HG02852 (cell line): ENCODE results near the gene KXD1.
"Not testable (repeated sequence)": the region's sequence is repeated elsewhere in the genome, so short reads cannot be mapped to it uniquely, and the experiment has no call there.

Experiments used
- ATAC-seq: cut with Tn5 transposase; IDR thresholded peaks from one replicate; pipeline ENCODE4 v1.9.1; 2021; ENCODE audit warnings: mild to moderate bottlenecking, moderate library complexity; ENCODE audit not compliant: unreplicated experiment

The KXD1 gene

GRCh38 chr19:18533058-18533457 is 24.6 kb upstream of the KXD1 start:
- no peak for ATAC-seq

- ATAC-seq = no peak
These were observed 21.2 kb upstream of the KXD1 start for GRCh38 chr19:18536475-18536874.

- ATAC-seq = no peak
These were observed 20.2 kb upstream of the KXD1 start for GRCh38 chr19:18537431-18537830.

GRCh38 chr19:18538115-18538514 is 19.6 kb upstream of the KXD1 start:
- no peak for ATAC-seq

GRCh38 chr19:18539372-18539771 is 18.3 kb upstream of the KXD1 start:
- ATAC-seq = no peak

GRCh38 chr19:18540200-18540599 is 17.5 kb upstream of the KXD1 start:
- ATAC-seq = not testable (repeated sequence)

- ATAC-seq = no peak
These were observed 16.2 kb upstream of the KXD1 start for GRCh38 chr19:18541258-18541991.

- ATAC-seq = no peak
These were observed 15.4 kb upstream of the KXD1 start for GRCh38 chr19:18541992-18542940.

GRCh38 chr19:18542941-18543813 is 14.5 kb upstream of the KXD1 start, which contains the start of gene FKBP8:
Gene FKBP8, minus strand, starts transcription at chr19:18543573. Its CDS starts 1,603 bp downstream, at chr19:18541970.
- peak; percentile 93 for ATAC-seq

GRCh38 chr19:18543814-18544475 is 13.7 kb upstream of the KXD1 start:
- ATAC-seq = peak; percentile 47

- no peak for ATAC-seq
These were observed 6.0 kb upstream of the KXD1 start for GRCh38 chr19:18551631-18552030.

- ATAC-seq = no peak
These were observed 509 bp downstream of the KXD1 start for GRCh38 chr19:18558202-18558555.

GRCh38 chr19:18558604-18559003 is 934 bp downstream of the KXD1 start:
- ATAC-seq = no peak

- no peak for ATAC-seq
These were observed 2.0 kb downstream of the KXD1 start for GRCh38 chr19:18559685-18560084.

- ATAC-seq = no peak
These were observed 4.4 kb downstream of the KXD1 start for GRCh38 chr19:18562086-18562485.

GRCh38 chr19:18566953-18567352 is 9.3 kb downstream of the KXD1 start:
- no peak for ATAC-seq

GRCh38 chr19:18568367-18568766 is 10.7 kb downstream of the KXD1 start:
- no peak for ATAC-seq

- ATAC-seq = peak; percentile 87
These were observed 14.1 kb downstream of the KXD1 start, which contains the start of gene UBA52 for GRCh38 chr19:18571564-18572344. Gene UBA52, plus strand, starts transcription at chr19:18571857. Its CDS starts 1,444 bp downstream, at chr19:18573301.

GRCh38 chr19:18574691-18575291 is 17.1 kb downstream of the KXD1 start:
- ATAC-seq = no peak
